GM04504 (cell line): ENCODE data around the gene KRT39.
"Not testable (repeated sequence)": the region's sequence is repeated elsewhere in the genome, so short reads cannot be mapped to it uniquely, and the experiment has no call there.

ENCODE experiments used
- DNase-seq: peaks from one replicate; pipeline ENCODE4 v3.0.0-alpha.2; 2012; ENCODE audit warnings: low read depth

The KRT39 gene

DNA sequence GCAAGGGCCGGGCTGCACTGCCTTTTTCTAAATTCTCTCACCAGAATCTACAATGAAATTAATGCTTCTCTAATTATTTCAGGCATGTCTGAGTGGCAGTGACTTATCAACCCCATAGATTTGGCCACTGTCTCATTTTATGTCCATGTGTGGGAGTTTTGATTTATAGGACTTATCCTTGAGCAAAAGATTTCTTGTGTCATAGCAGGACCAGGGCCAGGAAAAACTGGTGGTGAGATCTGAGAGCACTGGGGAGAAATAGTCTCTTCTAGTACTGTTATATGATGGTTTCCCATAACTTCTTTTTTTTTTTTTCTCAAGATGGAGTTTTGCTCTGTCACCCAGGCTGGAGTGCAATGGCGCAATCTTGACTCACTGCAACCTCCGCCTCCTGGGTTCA is 27.8 kb downstream of the KRT39 start:
- peak; percentile 63 for DNase-seq

DNA sequence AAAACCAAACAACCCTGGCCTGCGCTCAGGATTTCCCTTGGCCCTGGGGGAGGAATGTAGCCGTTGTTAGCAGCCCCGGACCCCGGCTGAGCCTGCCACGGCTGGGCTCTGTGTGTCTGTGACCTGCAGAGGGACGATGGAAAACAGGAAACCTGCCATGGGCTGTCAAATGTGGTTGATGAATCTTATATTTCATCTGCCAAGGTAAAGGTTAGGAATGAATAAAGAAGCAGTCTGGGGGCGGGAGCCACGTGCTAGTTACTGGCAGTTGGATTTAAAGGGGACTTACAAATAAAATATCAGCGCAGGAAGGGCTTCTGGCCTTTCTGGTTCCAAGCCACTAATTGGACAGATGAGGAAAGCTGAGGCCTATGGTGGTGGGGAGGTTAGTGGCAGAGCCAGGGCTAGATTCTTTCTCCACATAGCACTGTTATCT is 29.3 kb downstream of the KRT39 start, which contains the start of gene KRT23:
TSS of gene KRT23 (minus strand) at position 263 of the 436 bp plus-strand sequence. CDS start 1,043 bp downstream, outside the sequence.
- no peak for DNase-seq

DNA sequence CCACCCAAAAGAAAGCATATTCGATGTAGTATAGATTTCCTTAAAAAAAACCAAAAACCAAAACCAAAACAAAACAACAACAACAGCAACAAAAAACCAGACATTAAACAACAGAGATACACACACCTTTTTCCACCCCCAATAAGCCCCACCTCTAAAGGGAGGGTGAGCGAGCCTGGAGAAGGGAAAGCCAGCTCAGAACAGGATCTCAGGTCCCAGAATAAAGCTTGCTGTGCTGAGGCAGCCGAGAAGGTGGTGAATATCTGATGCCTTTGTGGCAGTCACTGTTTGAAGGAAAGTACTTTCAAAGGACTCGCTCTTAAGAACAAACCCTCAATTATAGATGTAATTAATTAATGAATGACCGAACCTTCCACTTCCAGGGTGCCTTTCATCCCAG is 29.8 kb downstream of the KRT39 start:
- no peak for DNase-seq

DNA sequence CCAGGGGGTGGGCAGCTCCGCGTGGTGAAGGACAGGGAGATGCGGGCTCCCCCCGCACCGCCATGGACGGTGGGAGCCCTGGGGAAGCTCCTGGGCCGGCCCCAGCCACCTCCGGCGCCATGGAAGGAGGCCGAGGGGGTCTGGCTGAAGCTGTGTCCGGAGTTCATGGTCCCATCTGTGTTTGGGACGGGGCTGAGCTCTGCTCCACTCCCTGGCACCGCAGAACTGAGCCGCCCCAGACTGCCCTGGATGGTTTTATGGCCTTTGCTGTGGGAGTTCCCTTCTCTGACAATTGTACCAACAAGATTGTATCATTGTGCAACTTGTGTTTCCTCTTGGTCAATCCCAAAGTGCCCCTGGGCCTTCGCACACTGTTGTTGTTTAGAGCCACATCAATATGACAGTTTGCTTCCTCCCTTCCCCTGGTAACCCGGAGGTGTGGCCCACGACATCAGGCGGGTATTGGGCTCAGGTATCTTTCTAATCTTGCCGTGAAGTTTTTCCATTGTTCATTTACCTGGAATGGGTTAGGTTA is 30.2 kb downstream of the KRT39 start:
- no peak for DNase-seq

DNA sequence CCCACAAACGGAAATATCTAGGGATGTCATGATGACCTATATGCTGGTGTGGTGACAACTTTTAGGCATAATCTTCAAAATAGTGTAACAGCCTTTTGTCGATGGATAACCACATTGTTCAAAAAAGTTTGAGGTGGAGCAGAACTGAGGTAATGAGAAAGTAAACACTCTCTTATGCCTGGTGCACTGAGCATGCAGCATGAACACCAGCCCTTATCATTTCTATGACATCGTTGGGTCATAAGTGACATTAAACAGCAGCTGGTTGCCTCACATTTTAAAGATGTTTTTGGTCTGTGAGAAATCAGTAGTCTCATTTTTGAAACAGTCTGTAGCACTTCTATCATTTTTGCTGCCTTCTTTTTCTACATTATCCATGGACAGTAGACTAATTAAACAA is 31.1 kb downstream of the KRT39 start:
- no peak for DNase-seq

DNA sequence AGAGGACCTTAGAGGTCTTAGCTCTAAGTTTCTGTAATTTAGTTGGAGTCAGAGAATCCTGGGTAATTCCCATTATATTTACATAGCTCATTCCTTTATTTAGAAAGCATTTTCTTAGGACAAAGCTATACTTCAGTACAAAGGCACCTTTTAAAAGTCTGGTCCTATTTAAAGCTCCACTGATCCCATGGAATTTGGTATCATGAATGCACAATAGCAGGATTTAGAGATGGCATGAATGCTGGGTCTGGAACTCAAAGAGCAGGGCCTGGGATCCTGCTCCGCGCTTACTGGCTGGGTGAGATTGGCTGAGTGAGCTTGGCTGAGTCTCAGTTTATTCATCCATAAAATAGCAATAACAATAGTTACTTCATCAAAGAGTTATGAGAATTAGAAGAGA is 34.1 kb downstream of the KRT39 start:
- DNase-seq, result no peak

DNA sequence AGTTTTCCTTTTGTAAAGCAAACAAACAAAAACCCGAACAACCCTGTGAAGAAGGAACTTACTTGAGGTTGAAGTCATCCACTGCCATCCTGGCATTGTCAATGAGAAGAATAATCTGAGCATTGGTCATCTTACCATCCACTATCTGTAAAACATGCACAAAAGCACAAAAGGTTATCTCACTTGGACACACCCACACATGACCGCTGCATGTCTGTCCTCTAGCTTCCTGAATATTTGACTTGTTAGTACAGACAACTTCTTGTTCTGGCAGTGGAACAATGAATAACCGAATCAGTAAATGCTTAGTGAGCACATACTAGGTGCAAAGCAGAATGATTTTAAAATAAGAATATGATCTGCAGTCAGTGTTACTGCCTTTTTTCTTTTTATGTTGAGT is 35.4 kb downstream of the KRT39 start:
- DNase-seq, result no peak

DNA sequence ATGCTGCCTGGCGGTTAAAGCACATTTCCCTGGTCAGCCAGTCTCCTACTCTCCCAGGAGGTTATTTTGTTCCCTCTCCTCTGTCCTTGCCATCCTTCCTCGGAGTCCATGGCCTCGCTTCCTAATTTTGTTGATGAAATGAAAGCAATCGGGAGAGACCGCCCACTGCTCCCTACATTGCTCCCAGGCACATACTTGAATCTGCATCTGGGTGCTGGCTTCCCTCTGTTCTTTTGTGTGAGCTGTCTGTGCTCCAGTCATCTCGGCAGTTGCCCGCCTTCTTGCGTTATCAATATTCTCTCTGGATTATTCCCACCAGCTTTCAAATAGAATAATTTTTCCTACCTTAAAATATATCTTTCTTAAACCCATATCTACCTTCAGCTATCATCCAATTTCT is 40.4 kb downstream of the KRT39 start:
- no peak for DNase-seq

DNA sequence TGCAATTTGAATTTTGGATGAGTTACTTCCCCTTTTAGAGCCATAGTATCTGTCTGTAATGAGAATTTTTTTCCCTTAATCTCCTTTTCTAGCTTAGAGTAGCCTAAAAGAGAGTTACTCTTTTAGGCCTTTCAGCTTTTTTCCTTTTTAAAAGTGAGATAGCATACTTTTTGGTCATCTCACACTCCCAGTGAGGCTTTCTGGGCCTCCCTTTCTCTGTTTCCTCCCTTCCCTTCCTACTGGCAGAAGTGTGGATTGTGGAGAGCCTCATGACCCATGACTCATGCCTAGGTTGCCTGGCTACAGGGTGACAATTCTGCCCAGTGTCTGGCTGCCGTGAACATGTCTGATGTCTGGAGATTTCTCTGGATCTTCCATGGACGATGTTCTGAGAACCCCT is 44.5 kb downstream of the KRT39 start:
- peak; percentile 82 for DNase-seq

DNA sequence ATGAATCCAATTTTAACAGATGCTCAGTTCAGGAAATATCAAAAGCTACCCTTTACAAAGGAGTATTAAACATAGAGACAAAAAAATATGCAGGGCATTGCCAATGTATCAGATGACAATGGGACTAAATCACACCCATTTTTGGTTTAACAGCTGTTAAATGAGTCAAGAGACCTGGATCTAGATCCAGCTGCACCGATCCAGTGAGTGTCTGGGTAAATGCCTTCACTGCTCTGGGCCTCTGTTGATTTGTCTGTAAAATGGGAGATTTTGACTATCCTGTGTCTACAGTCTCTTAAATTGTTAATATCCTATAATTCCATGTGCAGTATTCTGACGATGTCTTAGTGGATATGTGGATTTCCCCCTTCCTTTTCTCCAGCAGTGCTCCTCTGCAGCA is 45.7 kb downstream of the KRT39 start:
- DNase-seq, result no peak

DNA sequence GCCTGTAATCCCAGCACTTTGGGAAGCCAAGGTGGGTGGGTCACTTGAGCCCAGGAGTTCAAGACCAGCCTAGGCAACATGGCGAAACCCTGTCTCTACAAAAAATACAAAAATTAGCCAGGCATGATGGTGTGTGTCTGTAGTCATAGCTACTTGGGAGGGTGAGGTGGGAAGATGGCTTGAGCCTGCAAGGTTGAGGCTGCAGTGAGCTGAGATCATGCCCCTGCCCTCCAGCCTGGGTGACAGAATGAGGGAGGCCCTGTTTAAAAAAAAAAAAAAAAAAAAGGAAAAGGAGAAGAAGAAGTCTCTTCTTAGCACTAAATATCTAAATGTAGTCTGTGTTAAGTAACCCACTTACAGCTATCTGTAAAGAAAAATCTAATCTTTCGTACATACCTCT is 49.6 kb downstream of the KRT39 start:
- not testable (repeated sequence) for DNase-seq

DNA sequence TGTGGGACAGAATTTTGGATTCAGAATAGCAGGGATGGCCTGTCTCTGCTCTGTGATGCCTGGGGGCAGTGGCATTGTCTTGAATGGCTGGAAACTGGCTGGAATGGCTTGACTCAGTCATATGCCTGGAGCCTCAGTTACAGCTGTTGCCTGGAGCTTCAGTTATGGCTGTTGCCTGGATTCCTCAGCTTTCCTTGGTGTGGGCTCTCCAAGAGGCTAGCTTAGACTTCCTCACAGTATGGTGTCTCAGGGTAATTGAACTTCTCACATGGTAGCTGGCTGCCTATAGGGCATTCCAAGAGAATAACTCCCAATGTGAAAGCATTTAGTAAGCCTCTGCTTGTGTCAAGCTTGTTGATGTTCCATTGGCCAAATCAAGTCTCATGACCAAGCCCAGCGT is 50.4 kb downstream of the KRT39 start:
- DNase-seq, result no peak

DNA sequence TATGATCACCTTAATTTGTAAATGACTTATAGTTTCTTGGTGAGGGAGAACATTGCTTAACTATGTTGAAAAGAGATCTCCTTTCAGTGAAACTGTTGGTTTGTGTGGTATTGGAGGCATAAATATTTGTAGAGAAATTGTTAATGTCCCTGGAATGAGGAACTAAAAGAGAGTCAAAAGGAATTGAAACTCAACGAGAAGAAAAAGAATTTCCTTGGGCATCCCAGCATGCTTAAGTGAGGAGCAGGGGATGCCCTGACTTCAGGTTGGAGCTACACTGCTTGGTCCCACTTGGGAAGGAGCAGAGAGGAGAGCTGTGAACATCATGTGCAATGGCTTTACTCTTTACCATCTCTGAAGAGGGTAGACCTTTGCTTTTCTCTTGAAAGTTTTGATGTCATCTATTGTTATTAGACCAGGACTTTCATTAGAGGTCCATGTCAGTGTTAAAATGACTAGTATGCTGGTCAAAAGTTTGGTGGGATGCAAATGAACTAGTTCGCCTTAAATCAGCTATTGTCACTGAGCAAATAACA is 51.0 kb downstream of the KRT39 start:
- DNase-seq, result peak; percentile 30

DNA sequence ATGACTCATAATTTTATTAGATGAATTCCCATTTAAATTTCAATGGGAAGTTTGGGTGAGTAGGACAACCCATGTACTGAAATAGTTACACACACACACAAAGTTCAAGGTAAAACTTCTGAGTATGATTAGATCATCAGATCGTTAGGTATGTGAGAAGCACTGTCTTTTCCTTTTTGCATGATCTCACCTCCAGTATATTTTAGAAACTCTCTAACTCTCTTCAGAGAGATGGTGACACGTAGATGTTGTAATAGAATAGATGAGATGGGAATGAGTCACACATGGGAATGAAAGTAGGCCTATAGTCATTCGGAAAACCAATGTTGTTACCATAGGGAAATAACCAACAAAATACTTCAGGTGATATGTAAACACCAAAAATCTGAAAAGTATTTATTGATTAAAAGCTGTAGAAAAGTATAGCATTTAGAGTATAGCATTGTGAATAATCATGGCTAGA is 51.5 kb downstream of the KRT39 start:
- DNase-seq, result peak; percentile 85

DNA sequence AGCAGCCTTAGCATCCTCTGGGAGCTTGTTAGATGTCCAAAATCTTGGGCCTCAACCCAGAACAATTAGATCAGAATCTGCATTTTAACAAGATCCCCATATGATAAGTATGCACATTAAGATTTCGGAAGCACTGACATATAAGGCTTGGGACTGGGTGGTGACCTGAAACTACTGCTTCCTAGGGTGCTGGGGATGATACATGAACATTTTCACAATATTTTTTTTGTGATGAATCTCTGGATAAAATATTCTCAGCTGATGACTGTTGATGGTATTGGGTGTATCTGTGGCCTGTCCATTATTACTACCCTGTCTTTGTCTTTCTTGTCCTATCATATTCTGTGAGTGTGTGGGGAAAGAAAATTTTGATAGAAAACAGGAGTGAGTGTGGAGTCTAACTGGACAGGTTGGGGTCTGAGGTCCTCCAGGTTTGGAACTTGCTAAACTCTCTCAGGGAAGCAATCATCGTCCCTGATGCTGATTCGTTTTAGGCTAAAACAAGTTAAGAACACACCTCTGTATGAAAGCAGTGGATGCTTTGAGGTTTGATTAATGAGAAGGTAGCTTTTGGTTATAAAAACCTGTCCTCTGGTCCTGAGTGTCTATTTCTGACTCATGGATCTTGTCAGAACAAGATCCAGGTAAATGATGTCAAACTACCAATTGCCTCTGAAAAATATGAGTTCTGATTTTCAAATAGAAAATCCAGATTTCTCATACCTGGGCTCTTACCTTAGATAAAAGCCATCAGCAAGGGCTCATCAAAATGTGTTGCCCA is 52.5 kb downstream of the KRT39 start:
- no peak for DNase-seq

DNA sequence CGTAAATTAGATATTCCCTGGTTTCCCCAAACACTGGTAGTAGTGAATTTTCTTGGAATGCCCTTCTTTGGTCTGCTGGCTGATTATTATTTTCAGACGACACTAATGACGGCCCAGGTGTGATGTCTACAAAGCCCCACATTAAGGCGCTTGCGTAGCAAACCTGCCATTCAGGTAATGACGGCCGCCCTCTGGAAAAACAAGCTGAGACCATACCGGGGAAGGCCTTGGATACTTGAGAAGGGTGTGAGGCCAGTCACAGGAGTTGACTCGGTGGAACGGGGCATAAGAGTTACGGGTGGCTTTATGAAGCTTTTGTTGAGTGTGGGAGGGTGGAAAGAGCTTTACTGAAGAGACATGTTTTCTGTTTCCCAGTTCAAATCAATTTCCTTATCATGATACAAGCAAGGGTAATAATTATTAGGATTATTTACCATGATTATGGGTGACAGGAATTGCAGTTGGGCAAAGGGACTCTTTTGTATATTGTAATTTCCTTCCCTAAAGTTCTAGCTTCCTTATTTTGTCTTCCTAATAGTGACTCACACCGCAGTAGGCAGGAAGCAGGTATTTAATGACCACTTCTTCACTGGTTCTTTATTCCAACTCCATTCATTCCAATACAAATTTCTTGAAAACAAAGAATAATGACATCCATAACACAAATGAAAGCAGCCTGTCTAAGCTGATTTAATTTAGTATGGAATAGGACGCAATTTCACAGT is 54.1 kb downstream of the KRT39 start:
- no peak for DNase-seq

DNA sequence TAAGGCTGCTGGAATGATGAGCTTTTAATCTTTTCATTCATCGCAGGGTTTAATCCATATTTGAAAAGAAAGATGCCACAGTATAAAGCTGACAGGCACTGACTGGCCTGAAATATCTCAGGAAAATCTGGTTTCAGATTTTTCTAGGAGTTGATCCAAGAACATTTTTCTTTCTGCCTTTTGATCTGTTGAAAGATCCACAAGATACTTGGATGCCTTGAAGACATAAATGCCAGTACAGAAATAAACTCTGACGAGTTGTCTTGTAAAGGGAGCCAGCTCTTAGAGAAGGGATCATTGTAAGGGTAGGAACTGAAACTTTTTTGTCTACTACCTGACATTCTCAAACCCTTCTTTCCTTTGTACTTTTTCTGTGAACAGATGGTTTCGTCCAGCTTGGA is 56.3 kb downstream of the KRT39 start:
- peak; percentile 87 for DNase-seq

DNA sequence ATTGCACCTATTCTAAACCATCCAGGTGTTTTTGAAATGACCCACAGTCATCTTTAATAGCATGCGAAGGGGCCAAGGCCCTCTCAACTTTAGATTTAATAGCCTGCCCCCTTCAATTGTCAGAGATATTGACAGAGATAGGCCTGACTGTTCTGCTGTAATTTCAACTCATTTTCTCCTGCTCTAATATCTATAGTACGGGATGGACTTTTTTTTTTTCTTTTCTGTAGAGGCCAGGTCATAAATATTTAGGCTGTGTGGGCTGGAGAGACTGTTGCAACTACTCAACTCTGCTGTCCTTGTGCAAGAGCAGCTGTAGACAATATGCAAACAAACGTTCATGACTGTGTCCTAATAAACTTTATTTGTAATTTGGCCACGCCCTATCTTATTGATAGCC is 57.0 kb downstream of the KRT39 start:
- peak; percentile 76 for DNase-seq

DNA sequence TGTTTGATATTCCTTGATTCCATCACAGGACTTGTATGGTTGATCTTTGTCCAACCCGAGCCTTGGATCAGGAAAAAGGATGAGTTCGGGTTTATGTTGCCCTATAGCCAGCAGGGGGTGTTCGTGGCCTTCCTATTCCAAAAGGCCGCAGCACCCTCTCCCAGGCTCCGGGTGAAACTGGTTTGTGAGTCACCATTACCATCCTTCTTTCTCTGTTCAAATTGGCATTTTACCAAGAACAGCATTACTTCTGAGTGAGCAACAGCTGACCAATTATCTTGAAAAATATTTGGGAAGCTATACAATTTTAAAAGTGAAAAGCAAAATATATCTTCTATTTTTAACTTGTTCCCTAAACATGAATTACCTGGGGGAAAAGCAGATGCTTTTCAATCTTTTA is 57.4 kb downstream of the KRT39 start:
- peak; percentile 93 for DNase-seq
